ENCODE data around the gene POLR1G. TPM values are rescaled to one million over a fixed set of nuclear protein-coding genes. Genes with fewer than 3 reads are reported as not detected.

Gene POLR1G
- total RNA-seq, 2 experiments from 2014 or later: 10.8 to 16.3 TPM

DNA sequence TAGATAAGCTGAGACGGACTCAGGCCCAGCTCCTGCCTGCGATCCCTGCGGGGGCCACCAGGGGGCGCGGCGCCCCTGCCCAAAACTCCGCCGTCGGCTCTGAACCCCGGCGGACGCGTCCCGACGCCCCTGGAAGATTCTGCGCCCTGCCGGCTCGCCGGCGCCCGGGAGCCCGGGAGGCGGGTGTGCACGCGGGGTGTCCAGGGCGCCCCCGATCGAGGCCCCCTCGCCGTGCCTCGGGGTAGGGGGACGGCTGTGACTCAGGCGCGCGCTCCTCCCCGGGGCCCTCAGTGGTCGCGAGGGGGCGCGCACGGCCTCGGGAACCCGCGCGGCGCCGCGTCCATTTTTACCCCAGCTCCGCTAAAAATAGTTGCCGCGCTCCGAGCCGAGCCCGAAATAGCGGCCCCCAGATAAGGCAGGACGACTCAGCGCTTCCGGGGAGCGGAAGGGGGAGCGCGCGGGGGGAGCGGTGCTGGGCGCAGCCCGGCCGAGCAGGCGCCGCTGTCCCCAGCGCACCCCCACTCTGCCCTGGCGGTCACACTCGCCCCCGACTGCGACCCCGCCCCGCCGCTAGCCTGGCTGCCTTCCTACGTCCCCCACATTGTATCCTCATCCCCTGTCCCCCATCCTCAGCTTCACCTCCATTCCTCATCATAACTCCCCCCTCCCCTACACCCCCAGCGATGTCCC lies 33.3 kb downstream of the POLR1G start:
- Histone ChIP-seq H3K79me2 (ENCODE audit: insufficient read depth, low read depth, low read length) (no peaks in the 10 kb centered on the region), H3K36me3 (ENCODE audit: insufficient read depth, low read length) (no peaks in the 10 kb centered on the region), H3K27ac (ENCODE audit: low read depth, low read length, poor library complexity, severe bottlenecking) (peak overlapping the region; percentile 58), H3K4me1 (ENCODE audit: insufficient read depth, low read length, poor library complexity, severe bottlenecking) (peaks cover 37% of the 10 kb centered on the region), H3K4me2 (ENCODE audit: low read length) (peak overlapping the region; percentile 67), H2AFZ (ENCODE audit: low read length) (peak overlapping the region; percentile 42), H3K9me2 (ENCODE audit: insufficient read depth, low read length) (no peaks in the 10 kb centered on the region), H3K4me3 (ENCODE audit: low read depth, low read length, poor library complexity, severe bottlenecking) (peak overlapping the region; percentile 69), H3K9me3 (ENCODE audit: low read length) (peaks cover 3% of the 10 kb centered on the region; the same call in 1 of the 2 replicates), H4K20me1 (ENCODE audit: insufficient read depth, low read length) (no peaks in the 10 kb centered on the region)
- DNase-seq (ENCODE audit: low spot score): peak; percentile 89
- TF ChIP-seq, protein P1, sequence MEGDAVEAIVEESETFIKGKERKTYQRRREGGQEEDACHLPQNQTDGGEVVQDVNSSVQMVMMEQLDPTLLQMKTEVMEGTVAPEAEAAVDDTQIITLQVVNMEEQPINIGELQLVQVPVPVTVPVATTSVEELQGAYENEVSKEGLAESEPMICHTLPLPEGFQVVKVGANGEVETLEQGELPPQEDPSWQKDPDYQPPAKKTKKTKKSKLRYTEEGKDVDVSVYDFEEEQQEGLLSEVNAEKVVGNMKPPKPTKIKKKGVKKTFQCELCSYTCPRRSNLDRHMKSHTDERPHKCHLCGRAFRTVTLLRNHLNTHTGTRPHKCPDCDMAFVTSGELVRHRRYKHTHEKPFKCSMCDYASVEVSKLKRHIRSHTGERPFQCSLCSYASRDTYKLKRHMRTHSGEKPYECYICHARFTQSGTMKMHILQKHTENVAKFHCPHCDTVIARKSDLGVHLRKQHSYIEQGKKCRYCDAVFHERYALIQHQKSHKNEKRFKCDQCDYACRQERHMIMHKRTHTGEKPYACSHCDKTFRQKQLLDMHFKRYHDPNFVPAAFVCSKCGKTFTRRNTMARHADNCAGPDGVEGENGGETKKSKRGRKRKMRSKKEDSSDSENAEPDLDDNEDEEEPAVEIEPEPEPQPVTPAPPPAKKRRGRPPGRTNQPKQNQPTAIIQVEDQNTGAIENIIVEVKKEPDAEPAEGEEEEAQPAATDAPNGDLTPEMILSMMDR (conservative IDR thresholded peaks at IDR 0.05; ENCODE audit: low read length): peak; percentile 99
- no peak for TF ChIP-seq EZH2phosphoT487 (IDR thresholded peaks at IDR 0.05; ENCODE audit: borderline replicate concordance, low read depth, low read length)
- intact Hi-C loops (cut with micrococcal nuclease; ENCODE audit: unreplicated experiment): loop anchor here (1.0 kb wide), 1 partner anchor 39 kb away; no protein-coding TSS in a partner anchor
- CTCF ChIA-PET (ENCODE audit: unreplicated experiment): interaction anchor here (0.6 to 1.2 kb wide), 4 partner anchors 36 to 104 kb away, joined by 3 to 6 read pairs (median 4); no protein-coding TSS in a partner anchor
- POLR2A ChIA-PET: interaction anchor here (0.6 to 2.0 kb wide), 3 partner anchors 39 to 42 kb away, joined by 3 to 6 read pairs (median 3); no protein-coding TSS in a partner anchor
- no TSS peak for BruUV-seq (replicated peaks)

DNA sequence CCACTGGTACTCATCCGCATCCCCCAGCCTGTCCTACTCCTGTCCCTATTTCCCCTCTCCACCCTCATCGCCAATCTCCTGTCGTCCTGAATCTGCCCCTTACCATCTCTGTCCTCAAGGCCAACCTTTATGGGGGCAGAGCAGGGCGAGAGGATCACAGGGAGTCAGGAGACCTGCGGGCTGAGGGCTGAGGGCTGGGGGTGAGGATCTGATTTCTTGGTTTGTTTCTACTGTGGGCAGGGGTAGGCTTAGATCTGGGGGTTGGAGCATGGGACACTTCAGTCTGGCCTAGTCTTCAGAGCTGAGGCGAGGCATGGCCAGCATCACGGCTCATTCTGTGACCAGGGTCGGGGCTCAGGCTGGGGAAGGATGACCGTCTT lies 33.8 kb downstream of the POLR1G start:
- no peaks in the 10 kb centered on the region for H3K79me2 ChIP-seq (ENCODE audit: insufficient read depth, low read depth, low read length)
- CTCF ChIA-PET (ENCODE audit: unreplicated experiment): interaction anchor here (0.5 to 0.6 kb wide), 2 partner anchors 36 to 104 kb away, joined by 3 read pairs; no protein-coding TSS in a partner anchor
- peak overlapping the region; percentile 69 for H3K4me3 ChIP-seq (ENCODE audit: low read depth, low read length, poor library complexity, severe bottlenecking)
- H4K20me1 ChIP-seq (ENCODE audit: insufficient read depth, low read length): no peaks in the 10 kb centered on the region
- peak overlapping the region; percentile 58 for H3K27ac ChIP-seq (ENCODE audit: low read depth, low read length, poor library complexity, severe bottlenecking)
- BruUV-seq (replicated peaks): no TSS peak
- POLR2A ChIA-PET: interaction anchor here (2.0 kb wide), 1 partner anchor 38 kb away, joined by 6 read pairs; no protein-coding TSS in a partner anchor
- no peak for DNase-seq (ENCODE audit: low spot score)
- H3K9me2 ChIP-seq (ENCODE audit: insufficient read depth, low read length): no peaks in the 10 kb centered on the region
- intact Hi-C loops (cut with micrococcal nuclease; ENCODE audit: unreplicated experiment): no loop called here
- H3K9me3 ChIP-seq (ENCODE audit: low read length): peaks cover 3% of the 10 kb centered on the region; the same call in 1 of the 2 replicates
- peaks cover 42% of the 10 kb centered on the region for H3K4me1 ChIP-seq (ENCODE audit: insufficient read depth, low read length, poor library complexity, severe bottlenecking)
- H3K4me2 ChIP-seq (ENCODE audit: low read length): peak overlapping the region; percentile 67
- H3K36me3 ChIP-seq (ENCODE audit: insufficient read depth, low read length): no peaks in the 10 kb centered on the region
- peak overlapping the region; percentile 42 for H2AFZ ChIP-seq (ENCODE audit: low read length)
- TF ChIP-seq EZH2phosphoT487 (IDR thresholded peaks at IDR 0.05; ENCODE audit: borderline replicate concordance, low read depth, low read length): no peak
- TF ChIP-seq, protein P1 (conservative IDR thresholded peaks at IDR 0.05; ENCODE audit: low read length): no peak

Measured in OCI-LY7 (cell line).